ENCODE results near the gene SPACA4. TPM values are rescaled to one million over a fixed set of nuclear protein-coding genes. Genes with fewer than 3 reads are reported as not detected.

Gene SPACA4
- total and polyA plus RNA-seq, 9 of the 15 experiments (the other 6 are each of a cell fraction or from before 2014, with no cell fraction given) = not detected

GRCh38 chr19:48616491-48617056, 10.0 kb downstream of the SPACA4 start:
- in situ Hi-C loops (cut with MboI) = no loop called here
- Histone ChIP-seq H3K27ac (ENCODE audit: extremely low read depth, low read depth, low read length) (no peak overlapping the region), H3K27me3 (ENCODE audit: control insufficient read depth in 2 of 2, insufficient read depth in 2 of 2, low read length in 2 of 2) (no peaks in the 10 kb centered on the region), H4K20me1 (replicated peaks; ENCODE audit: control insufficient read depth, insufficient read depth, low read length) (peaks cover 37% of the 10 kb centered on the region), H3K36me3 (ENCODE audit: control insufficient read depth, insufficient read depth, low read length) (peaks cover 38% of the 10 kb centered on the region; the same call in 2 of the 3 replicates), H3K4me2 (ENCODE audit: insufficient read depth, low read length) (peak overlapping the region; percentile 91), H3K4me1 (replicated peaks in 1 of 2; ENCODE audit: control insufficient read depth in 2 of 2, insufficient read depth in 2 of 2, low read length in 2 of 2) (peaks cover 30 to 60% of the 10 kb centered on the region in 2 experiments; a peak in 4 of 5 replicates), H3K9me3 (replicated peaks; ENCODE audit: control insufficient read depth, insufficient read depth, low read depth, low read length) (no peaks in the 10 kb centered on the region), H3K4me3 (peak overlapping the region; percentile 64), H2AFZ (ENCODE audit: low read depth, low read length) (no peak overlapping the region), H3K9me1 (ENCODE audit: control insufficient read depth, insufficient read depth, low read length) (peaks cover 11% of the 10 kb centered on the region), H3K9ac (ENCODE audit: insufficient read depth in 1 of 2, low read depth in 2 of 2, low read length in 2 of 2) (peak overlapping the region; percentile 94), H3K79me2 (ENCODE audit: control insufficient read depth, insufficient read depth, low read length) (peaks cover 44% of the 10 kb centered on the region)
- ChIA-PET POLR2A (interaction anchor here (0.6 to 4.7 kb wide), 20 partner anchors 8 to 974 kb away, joined by 3 to 85 read pairs (median 4); partner anchors contain the start of gene SPACA4), CTCF (ENCODE audit: low intra/inter-chr PET ratio) (no interaction called here)
- 62% methylated on average over 12 of the region's 12 CpGs for WGBS (ENCODE audit: insufficient coverage, low coverage, missing lambda C conversion rate)
- no peak for FAIRE-seq
- intact Hi-C loops (cut with micrococcal nuclease) = no loop called here
- TF ChIP-seq HNRNPUL1 (IDR thresholded peaks at IDR 0.05; ENCODE audit: low read length) (0 out of 2 replicates have a peak, but pooled peaks have one; percentile 54), NONO (IDR thresholded peaks at IDR 0.05; ENCODE audit: low read depth in 2 of 2, low read length in 1 of 2) (no peak), POLR2H (tag; IDR thresholded peaks at IDR 0.05; ENCODE audit: low read depth) (0 out of 2 replicates have a peak, but pooled peaks have one; percentile 25), ASH1L (IDR thresholded peaks at IDR 0.05; ENCODE audit: borderline replicate concordance, low read depth, partially characterized antibody) (no peak), ZNF408 (CRISPR knock-in tag; IDR thresholded peaks at IDR 0.05; ENCODE audit: low read depth) (no peak), DIDO1 (tag; IDR thresholded peaks at IDR 0.05; ENCODE audit: low read depth) (no peak), TFAP4 (CRISPR knock-in tag; IDR thresholded peaks at IDR 0.05; ENCODE audit: borderline replicate concordance) (peak; percentile 4; the same call in 1 of the 2 replicates), RBFOX2 (IDR thresholded peaks at IDR 0.05; ENCODE audit: low read depth, low read length) (peak; percentile 72), DACH1 (IDR thresholded peaks at IDR 0.05; ENCODE audit: partially characterized antibody) (no peak), POLR2A (conservative IDR thresholded peaks at IDR 0.05) (0 out of 2 replicates have a peak, but pooled peaks have one; percentile 10), RBM22 (IDR thresholded peaks at IDR 0.05; ENCODE audit: low read depth, low read length, poor library complexity, severe bottlenecking) (peak; percentile 37)
- no TSS peak for BruUV-seq (replicated peaks)
- ATAC-seq = no peak
- peak in 1 of 4 experiments; percentile 14 for DNase-seq (ENCODE audit: extremely low read depth in 1 of 4, low spot score in 3 of 4)
